SK-N-SH (cell line): Measurements from ENCODE around the gene PPY. TPM values are rescaled to one million over a fixed set of nuclear protein-coding genes. Genes with fewer than 3 reads are reported as not detected.
"Not testable (repeated sequence)": the region's sequence is repeated elsewhere in the genome, so short reads cannot be mapped to it uniquely, and the experiment has no call there.

Experiments used
- CTCF ChIA-PET: fragments of 300-600, 350-600 bp; formaldehyde crosslinking; extraction: SDS; loops from one replicate; lab custom pipeline; 2021; lab: Yijun Ruan, JAX
- POLR2A ChIA-PET: fragments of 350-600 bp; sonication (Branson Sonifier 250); formaldehyde crosslinking; extraction: SDS; loops from one replicate; lab custom pipeline; 2020; ENCODE audit warnings: antibody characterized with exemption, inconsistent platforms; lab: Yijun Ruan, JAX
- DNase-seq: peaks from one replicate; pipeline ENCODE4 v3.0.0; 2012
- H2AFZ ChIP-seq: fragments of 200-600 bp; sonication (generic); 2 replicates; pipeline ENCODE4 v1.8.1; 2016; ENCODE audit warnings: antibody characterized with exemption, mild to moderate bottlenecking, low read depth
- H3F3A ChIP-seq: fragments of 200-600 bp; sonication (generic); replicated peaks from 2 replicates; pipeline ENCODE3; 2016; ENCODE audit warnings: antibody characterized with exemption, mild to moderate bottlenecking; ENCODE audit not compliant: insufficient read depth
- H3K27ac ChIP-seq, 2 experiments: fragments of 200-500 bp in 1 of 2; fragments of 200-600 bp in 1 of 2; sonication (Bioruptor generic) in 1 of 2; sonication (generic), shearing (Covaris generic) in 1 of 2; 2 replicates each; pipeline versions ENCODE4 v1.5.1 to v1.6.1; 2014 to 2016; ENCODE audit warnings: low read depth in 2 of 2, inconsistent platforms in 1 of 2, low read length in 1 of 2, mild to moderate bottlenecking in 1 of 2, mixed read lengths in 1 of 2
- H3K27me3 ChIP-seq: fragments of 200-600 bp; sonication (generic), shearing (Covaris generic); 2 replicates; pipeline ENCODE4 v1.6.1; 2016; ENCODE audit warnings: mixed run types; ENCODE audit not compliant: insufficient read depth
- H3K36me3 ChIP-seq, 2 experiments: fragments of 200-500 bp in 1 of 2; fragments of 200-600 bp in 1 of 2; sonication (Bioruptor generic) in 1 of 2; sonication (generic) in 1 of 2; replicated peaks in 1 of 2; 2 replicates each; pipeline versions ENCODE3 to v1.5.1; 2014 to 2016; ENCODE audit warnings: low read length in 1 of 2, mild to moderate bottlenecking in 1 of 2; ENCODE audit not compliant: insufficient read depth in 2 of 2, control insufficient read depth in 1 of 2
- H3K4me1 ChIP-seq, 2 experiments: fragments of 200-500 bp in 1 of 2; fragments of 200-600 bp in 1 of 2; sonication (Bioruptor generic) in 1 of 2; sonication (generic), shearing (Covaris generic) in 1 of 2; 2 replicates each; pipeline versions ENCODE4 v1.5.1 to v1.6.1; 2014 to 2016; ENCODE audit warnings: low read depth in 1 of 2, low read length in 1 of 2, mixed run types in 1 of 2; ENCODE audit not compliant: insufficient read depth in 2 of 2, control insufficient read depth in 1 of 2
- H3K4me2 ChIP-seq: fragments of 200-600 bp; sonication (generic), shearing (Covaris generic); 2 replicates; pipeline ENCODE4 v1.6.1; 2017; ENCODE audit warnings: mixed run types
- H3K4me3 ChIP-seq, 2 experiments: fragments of 200-500 bp in 1 of 2; fragments of 200-600 bp in 1 of 2; sonication (Bioruptor generic) in 1 of 2; sonication (generic), shearing (Covaris generic) in 1 of 2; 2 replicates each; pipeline versions ENCODE4 v1.5.1 to v1.8.1; 2014 to 2016; ENCODE audit warnings: low read depth in 2 of 2, inconsistent platforms in 1 of 2, low read length in 1 of 2, mild to moderate bottlenecking in 1 of 2, mixed read lengths in 1 of 2, moderate library complexity in 1 of 2
- H3K79me2 ChIP-seq: fragments of 200-600 bp; sonication (generic); 2 replicates; pipeline ENCODE4 v1.8.1; 2017; ENCODE audit warnings: mild to moderate bottlenecking; ENCODE audit not compliant: insufficient read depth
- H3K9ac ChIP-seq: fragments of 200-600 bp; sonication (generic); 2 replicates; pipeline ENCODE4 v1.6.1; 2017; ENCODE audit warnings: mixed run types
- H3K9me2 ChIP-seq: fragments of 200-600 bp; sonication (generic); 2 replicates; pipeline ENCODE4 v1.6.1; 2017; ENCODE audit warnings: mixed run types
- H3K9me3 ChIP-seq: fragments of 200-600 bp; sonication (generic); 2 replicates; pipeline ENCODE4 v1.6.1; 2017; ENCODE audit warnings: mixed run types, mild to moderate bottlenecking, moderate library complexity
- H4K20me1 ChIP-seq: fragments of 200-600 bp; sonication (generic); 2 replicates; pipeline ENCODE4 v1.6.1; 2017; ENCODE audit warnings: mild to moderate bottlenecking, mixed run types; ENCODE audit not compliant: insufficient read depth
- EP300 ChIP-seq, 2 experiments: IDR thresholded peaks; 2 replicates each; pipeline versions ENCODE4 v1.4.0 to v1.6.1; 2012; ENCODE audit warnings: borderline replicate concordance in 1 of 2, low read depth in 1 of 2, low read length in 1 of 2
- FOSL2 ChIP-seq: IDR thresholded peaks from 2 replicates; pipeline ENCODE4 v1.4.0; 2012; ENCODE audit warnings: low read depth, mild to moderate bottlenecking, moderate library complexity, borderline replicate concordance
- GABPA ChIP-seq: IDR thresholded peaks from 2 replicates; pipeline ENCODE4 v1.4.0; 2012; ENCODE audit warnings: low read depth, mild to moderate bottlenecking
- JUND ChIP-seq: IDR thresholded peaks from 2 replicates; pipeline ENCODE4 v1.4.0; 2012
- MAX ChIP-seq: IDR thresholded peaks from 2 replicates; pipeline ENCODE4 v1.4.0; 2012; ENCODE audit warnings: low read depth
- NFIC ChIP-seq: IDR thresholded peaks from 2 replicates; pipeline ENCODE4 v1.4.0; 2012; ENCODE audit warnings: borderline replicate concordance
- NRF1 ChIP-seq: IDR thresholded peaks from 2 replicates; pipeline ENCODE4 v1.6.1; 2012; ENCODE audit warnings: low read depth, mild to moderate bottlenecking, low read length
- POLR2AphosphoS5 ChIP-seq: IDR thresholded peaks from 2 replicates; pipeline ENCODE4 v1.6.1; 2012; ENCODE audit warnings: low read depth, low read length
- REST ChIP-seq: IDR thresholded peaks from 2 replicates; pipeline ENCODE4 v1.6.1; 2012; ENCODE audit warnings: mild to moderate bottlenecking, low read depth, low read length, moderate library complexity
- RXRA ChIP-seq: IDR thresholded peaks from 2 replicates; pipeline ENCODE4 v1.4.0; 2012; ENCODE audit warnings: low read depth, mild to moderate bottlenecking, borderline replicate concordance
- SIN3A ChIP-seq: IDR thresholded peaks from 2 replicates; pipeline ENCODE4 v1.6.1; 2012; ENCODE audit warnings: low read depth, mild to moderate bottlenecking, low read length, moderate library complexity, borderline replicate concordance
- TCF12 ChIP-seq: IDR thresholded peaks from 2 replicates; pipeline ENCODE4 v1.4.0; 2012
- ZBTB33 ChIP-seq: IDR thresholded peaks from 2 replicates; pipeline ENCODE4 v1.4.0; 2012; ENCODE audit warnings: low read depth, borderline replicate concordance
- WGBS: methylation state at CpG from one replicate; pipeline ENCODE4 v1.1.6; 2017; ENCODE audit warnings: low lambda C conversion rate; 5-methylcytosine and 5-hydroxymethylcytosine counted together
- polyA plus RNA-seq, 3 experiments: library from polyadenylated mRNA; depleted of rRNA; stranded (reverse); fragments of >200 nt; gene quantifications; 2 replicates each; pipeline ENCODE4 v1.2.3, GENCODE V29; 2012

Gene PPY
- polyA plus RNA-seq, 1 of the 3 experiments (the other 2 are of a cell fraction): not detected

- H3K9me2 ChIP-seq: no peaks in the 10 kb centered on the region
- H3K27ac ChIP-seq: no peak overlapping the region
- H3F3A ChIP-seq: no peaks in the 10 kb centered on the region
- no peak overlapping the region for H2AFZ ChIP-seq
- 62% methylated on average over 1 of the region's 1 CpG for WGBS
- H3K9ac ChIP-seq: no peak overlapping the region
- no peaks in the 10 kb centered on the region for H3K36me3 ChIP-seq
- H3K9me3 ChIP-seq: no peaks in the 10 kb centered on the region
- no peak for DNase-seq
- H3K27me3 ChIP-seq: no peaks in the 10 kb centered on the region
- TF ChIP-seq NFIC (no peak), RXRA (no peak), GABPA (no peak), JUND (no peak), MAX (no peak), ZBTB33 (no peak), NRF1 (no peak)
- H3K79me2 ChIP-seq: no peaks in the 10 kb centered on the region
- H3K4me3 ChIP-seq: no peak overlapping the region
- ChIA-PET POLR2A (no interaction called here), CTCF (interaction anchor here (1.0 to 23.5 kb wide), 4 partner anchors 11 to 97 kb away, joined by 3 to 344 read pairs (median 28); partner anchors contain the start of gene MPP2)
- peaks cover 7 to 17% of the 10 kb centered on the region in 2 experiments; a peak in 2 of 4 replicates for H3K4me1 ChIP-seq
- H4K20me1 ChIP-seq: no peaks in the 10 kb centered on the region
- no peak overlapping the region for H3K4me2 ChIP-seq
Observed at GRCh38 chr17:43898446-43898845, 43.8 kb downstream of the PPY start.

GRCh38 chr17:43897831-43898230 is 44.4 kb downstream of the PPY start:
- ChIA-PET CTCF (interaction anchor here (4.5 to 23.5 kb wide), 2 partner anchors 11 to 19 kb away, joined by 40 to 344 read pairs; partner anchors contain the start of gene MPP2), POLR2A (no interaction called here)
- no peak overlapping the region for H3K9ac ChIP-seq
- WGBS: 89% methylated on average over 3 of the region's 3 CpGs
- DNase-seq: no peak
- no peaks in the 10 kb centered on the region for H3K36me3 ChIP-seq
- H3K4me2 ChIP-seq: no peak overlapping the region
- no peaks in the 10 kb centered on the region for H3K27me3 ChIP-seq
- H3K4me3 ChIP-seq: no peak overlapping the region
- no peaks in the 10 kb centered on the region for H3K79me2 ChIP-seq
- no peak overlapping the region for H2AFZ ChIP-seq
- no peaks in the 10 kb centered on the region for H3K9me3 ChIP-seq
- TF ChIP-seq POLR2AphosphoS5: no peak
- TF ChIP-seq TCF12: no peak
- no peak for TF ChIP-seq RXRA
- no peak for TF ChIP-seq EP300 (IDR thresholded peaks at IDR 0.05; ENCODE audit: borderline replicate concordance in 1 of 2, low read depth in 1 of 2, low read length in 1 of 2)
- TF ChIP-seq FOSL2: no peak
- TF ChIP-seq REST: no peak
- no peak for TF ChIP-seq SIN3A
- H4K20me1 ChIP-seq: no peaks in the 10 kb centered on the region
- H3F3A ChIP-seq: no peaks in the 10 kb centered on the region
- H3K4me1 ChIP-seq: peaks cover 7 to 19% of the 10 kb centered on the region in 2 experiments; a peak in 2 of 4 replicates
- H3K27ac ChIP-seq: no peak overlapping the region
- no peaks in the 10 kb centered on the region for H3K9me2 ChIP-seq

GRCh38 chr17:43894494-43894893 is 47.8 kb downstream of the PPY start:
- H3K9ac ChIP-seq, H3F3A ChIP-seq, H2AFZ ChIP-seq, H3K4me2 ChIP-seq, H3K9me2 ChIP-seq, H3K9me3 ChIP-seq, H3K27me3 ChIP-seq, H3K27ac ChIP-seq, H3K79me2 ChIP-seq, POLR2A ChIA-PET, DNase-seq, H3K4me3 ChIP-seq, H3K36me3 ChIP-seq, H3K4me1 ChIP-seq, H4K20me1 ChIP-seq: not testable (repeated sequence)
- CTCF ChIA-PET: interaction anchor here (0.7 to 23.5 kb wide), 3 partner anchors 16 to 53 kb away, joined by 3 to 344 read pairs (median 4); no protein-coding TSS in a partner anchor
- 88% methylated on average over 4 of the region's 4 CpGs for WGBS
